HepG2 (cell line): ENCODE data around the gene SH3D19. TPM values are rescaled to one million over a fixed set of nuclear protein-coding genes. Genes with fewer than 3 reads are reported as not detected.

ENCODE experiments used
- NR2F1 ChIP-seq, 2 experiments: fragments of 450-650 bp in 1 of 2; formaldehyde crosslinking in 1 of 2; IDR thresholded peaks; 2 replicates each; pipeline versions ENCODE4 v1.5.0 to v1.6.1; 2016 to 2020; ENCODE audit warnings: mild to moderate bottlenecking in 1 of 2, missing compliant biosample characterization in 1 of 2, missing genetic modification reagents in 1 of 2, moderate library complexity in 1 of 2
- ZBTB33 ChIP-seq: sonication (generic); formaldehyde crosslinking; IDR thresholded peaks from 2 replicates; pipeline ENCODE4 v1.4.0; 2020; ENCODE audit warnings: missing genetic modification reagents
- ZNF205 ChIP-seq: IDR thresholded peaks from 2 replicates; pipeline ENCODE4 v1.6.1; 2018; ENCODE audit warnings: missing biosample characterization, missing genetic modification reagents
- ZNF883 ChIP-seq: sonication (generic); formaldehyde crosslinking; IDR thresholded peaks from 2 replicates; pipeline ENCODE4 v1.5.1; 2020; ENCODE audit warnings: mild to moderate bottlenecking, missing genetic modification reagents; ENCODE audit errors: not compliant biosample characterization
- polyA plus RNA-seq, 8 experiments: library from polyadenylated mRNA; depleted of rRNA in 3 of 8; stranded (reverse) in 7 of 8; unstranded in 1 of 8; fragments of >200 nt; fragmentation: Illumina TruSeq in 4 of 8; extraction: Trizol in 4 of 8; gene quantifications; 2 replicates each; pipeline versions ENCODE4 v1.2.1 to v1.2.3, GENCODE V29; 2011 to 2016; ENCODE audit warnings: low read depth in 4 of 8, missing spikeins in 1 of 8, mixed read lengths in 1 of 8; ENCODE audit not compliant: insufficient read depth in 1 of 8
- total RNA-seq, 5 experiments: library from RNA; depleted of rRNA; stranded (reverse); fragments of >200 nt; fragmentation: Illumina TruSeq; extraction: Trizol; gene quantifications; 2 replicates each; pipeline ENCODE4 v1.2.3, GENCODE V29; 2016; ENCODE audit warnings: low read depth in 1 of 5
- TF ChIP-seq, protein P1 (sequence below): sonication (generic); formaldehyde crosslinking; IDR thresholded peaks from 2 replicates; pipeline ENCODE4 v1.9.0; 2021; ENCODE audit warnings: missing genetic modification reagents, borderline replicate concordance
- TF ChIP-seq, protein P2 (sequence below): sonication (generic); formaldehyde crosslinking; IDR thresholded peaks from 2 replicates; pipeline ENCODE4 v1.5.0; 2020; ENCODE audit warnings: missing genetic modification reagents, mild to moderate bottlenecking, borderline replicate concordance
- TF ChIP-seq, protein P3 (sequence below): sonication (generic); formaldehyde crosslinking; IDR thresholded peaks from one replicate; pipeline ENCODE4 v1.5.1; 2020; ENCODE audit warnings: mild to moderate bottlenecking, missing genetic modification reagents; ENCODE audit errors: not compliant biosample characterization
- TF ChIP-seq, protein P4 (sequence below): sonication (generic); formaldehyde crosslinking; IDR thresholded peaks from 2 replicates; pipeline ENCODE4 v1.8.0; 2022; ENCODE audit warnings: mild to moderate bottlenecking, missing genetic modification reagents, moderate library complexity

Gene SH3D19
- total and polyA plus RNA-seq, 2 of the 13 experiments (the other 11 are each of a cell fraction or from before 2014, with no cell fraction given), result 31.2 to 38.0 TPM

DNA sequence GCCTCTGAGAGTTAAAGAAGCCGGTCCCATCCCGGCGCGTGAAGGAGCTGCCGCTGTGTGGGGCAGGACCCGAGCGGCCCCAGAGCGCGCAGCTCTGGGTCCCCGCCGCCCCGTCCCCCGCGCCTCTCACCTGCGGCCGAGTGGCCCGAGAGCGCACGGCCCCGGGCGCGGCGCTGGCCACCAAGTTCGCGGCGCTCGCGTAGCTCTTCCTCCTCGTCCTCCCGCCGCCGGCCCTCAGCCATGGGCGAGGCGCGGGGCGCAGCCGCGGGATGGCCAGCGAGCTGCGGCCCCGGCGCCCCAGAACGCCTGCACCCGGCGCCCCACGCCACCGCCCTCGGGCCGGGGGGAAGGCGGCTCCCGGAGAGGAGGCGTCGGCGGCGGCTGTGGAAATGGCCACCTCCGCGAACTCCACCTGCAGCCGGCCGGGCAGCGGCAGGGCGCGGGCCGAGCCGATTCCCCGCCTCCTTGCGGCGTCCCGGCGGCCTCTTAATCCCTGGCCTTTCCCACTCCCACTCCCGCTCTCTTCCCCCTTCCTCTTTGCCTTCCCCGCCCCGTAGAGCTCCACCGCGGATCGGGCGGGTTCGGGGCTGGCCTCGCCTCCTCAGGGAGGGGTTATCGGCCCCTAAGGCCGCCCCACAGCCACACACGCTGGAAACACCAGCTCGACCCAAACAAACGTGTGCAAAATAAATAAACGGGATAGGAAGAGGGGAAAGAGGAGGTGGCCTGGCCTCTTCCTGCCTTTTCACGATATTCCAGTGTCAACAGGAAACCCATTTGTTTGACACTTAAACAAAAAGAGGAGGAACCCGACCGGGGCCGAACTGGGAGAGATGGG is at the start of gene SH3D19 (continued):
- TF ChIP-seq, protein P1, sequence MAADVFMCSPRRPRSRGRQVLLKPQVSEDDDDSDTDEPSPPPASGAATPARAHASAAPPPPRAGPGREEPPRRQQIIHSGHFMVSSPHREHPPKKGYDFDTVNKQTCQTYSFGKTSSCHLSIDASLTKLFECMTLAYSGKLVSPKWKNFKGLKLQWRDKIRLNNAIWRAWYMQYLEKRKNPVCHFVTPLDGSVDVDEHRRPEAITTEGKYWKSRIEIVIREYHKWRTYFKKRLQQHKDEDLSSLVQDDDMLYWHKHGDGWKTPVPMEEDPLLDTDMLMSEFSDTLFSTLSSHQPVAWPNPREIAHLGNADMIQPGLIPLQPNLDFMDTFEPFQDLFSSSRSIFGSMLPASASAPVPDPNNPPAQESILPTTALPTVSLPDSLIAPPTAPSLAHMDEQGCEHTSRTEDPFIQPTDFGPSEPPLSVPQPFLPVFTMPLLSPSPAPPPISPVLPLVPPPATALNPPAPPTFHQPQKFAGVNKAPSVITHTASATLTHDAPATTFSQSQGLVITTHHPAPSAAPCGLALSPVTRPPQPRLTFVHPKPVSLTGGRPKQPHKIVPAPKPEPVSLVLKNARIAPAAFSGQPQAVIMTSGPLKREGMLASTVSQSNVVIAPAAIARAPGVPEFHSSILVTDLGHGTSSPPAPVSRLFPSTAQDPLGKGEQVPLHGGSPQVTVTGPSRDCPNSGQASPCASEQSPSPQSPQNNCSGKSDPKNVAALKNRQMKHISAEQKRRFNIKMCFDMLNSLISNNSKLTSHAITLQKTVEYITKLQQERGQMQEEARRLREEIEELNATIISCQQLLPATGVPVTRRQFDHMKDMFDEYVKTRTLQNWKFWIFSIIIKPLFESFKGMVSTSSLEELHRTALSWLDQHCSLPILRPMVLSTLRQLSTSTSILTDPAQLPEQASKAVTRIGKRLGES, result peak; percentile 31; the same call in 1 of the 2 replicates
- TF ChIP-seq ZBTB33 (CRISPR knock-in tag), result peak; percentile 60; the same call in 1 of the 2 replicates
- no peak for TF ChIP-seq ZNF205 (CRISPR knock-in tag)
- TF ChIP-seq, protein P2, sequence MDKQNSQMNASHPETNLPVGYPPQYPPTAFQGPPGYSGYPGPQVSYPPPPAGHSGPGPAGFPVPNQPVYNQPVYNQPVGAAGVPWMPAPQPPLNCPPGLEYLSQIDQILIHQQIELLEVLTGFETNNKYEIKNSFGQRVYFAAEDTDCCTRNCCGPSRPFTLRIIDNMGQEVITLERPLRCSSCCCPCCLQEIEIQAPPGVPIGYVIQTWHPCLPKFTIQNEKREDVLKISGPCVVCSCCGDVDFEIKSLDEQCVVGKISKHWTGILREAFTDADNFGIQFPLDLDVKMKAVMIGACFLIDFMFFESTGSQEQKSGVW (CRISPR knock-in tag), result no peak
- TF ChIP-seq NR2F1 (CRISPR knock-in tag; IDR thresholded peaks at IDR 0.05), result peak in 1 of 2 experiments; percentile 11; a peak in 2 of 4 replicates
- TF ChIP-seq, protein P3, sequence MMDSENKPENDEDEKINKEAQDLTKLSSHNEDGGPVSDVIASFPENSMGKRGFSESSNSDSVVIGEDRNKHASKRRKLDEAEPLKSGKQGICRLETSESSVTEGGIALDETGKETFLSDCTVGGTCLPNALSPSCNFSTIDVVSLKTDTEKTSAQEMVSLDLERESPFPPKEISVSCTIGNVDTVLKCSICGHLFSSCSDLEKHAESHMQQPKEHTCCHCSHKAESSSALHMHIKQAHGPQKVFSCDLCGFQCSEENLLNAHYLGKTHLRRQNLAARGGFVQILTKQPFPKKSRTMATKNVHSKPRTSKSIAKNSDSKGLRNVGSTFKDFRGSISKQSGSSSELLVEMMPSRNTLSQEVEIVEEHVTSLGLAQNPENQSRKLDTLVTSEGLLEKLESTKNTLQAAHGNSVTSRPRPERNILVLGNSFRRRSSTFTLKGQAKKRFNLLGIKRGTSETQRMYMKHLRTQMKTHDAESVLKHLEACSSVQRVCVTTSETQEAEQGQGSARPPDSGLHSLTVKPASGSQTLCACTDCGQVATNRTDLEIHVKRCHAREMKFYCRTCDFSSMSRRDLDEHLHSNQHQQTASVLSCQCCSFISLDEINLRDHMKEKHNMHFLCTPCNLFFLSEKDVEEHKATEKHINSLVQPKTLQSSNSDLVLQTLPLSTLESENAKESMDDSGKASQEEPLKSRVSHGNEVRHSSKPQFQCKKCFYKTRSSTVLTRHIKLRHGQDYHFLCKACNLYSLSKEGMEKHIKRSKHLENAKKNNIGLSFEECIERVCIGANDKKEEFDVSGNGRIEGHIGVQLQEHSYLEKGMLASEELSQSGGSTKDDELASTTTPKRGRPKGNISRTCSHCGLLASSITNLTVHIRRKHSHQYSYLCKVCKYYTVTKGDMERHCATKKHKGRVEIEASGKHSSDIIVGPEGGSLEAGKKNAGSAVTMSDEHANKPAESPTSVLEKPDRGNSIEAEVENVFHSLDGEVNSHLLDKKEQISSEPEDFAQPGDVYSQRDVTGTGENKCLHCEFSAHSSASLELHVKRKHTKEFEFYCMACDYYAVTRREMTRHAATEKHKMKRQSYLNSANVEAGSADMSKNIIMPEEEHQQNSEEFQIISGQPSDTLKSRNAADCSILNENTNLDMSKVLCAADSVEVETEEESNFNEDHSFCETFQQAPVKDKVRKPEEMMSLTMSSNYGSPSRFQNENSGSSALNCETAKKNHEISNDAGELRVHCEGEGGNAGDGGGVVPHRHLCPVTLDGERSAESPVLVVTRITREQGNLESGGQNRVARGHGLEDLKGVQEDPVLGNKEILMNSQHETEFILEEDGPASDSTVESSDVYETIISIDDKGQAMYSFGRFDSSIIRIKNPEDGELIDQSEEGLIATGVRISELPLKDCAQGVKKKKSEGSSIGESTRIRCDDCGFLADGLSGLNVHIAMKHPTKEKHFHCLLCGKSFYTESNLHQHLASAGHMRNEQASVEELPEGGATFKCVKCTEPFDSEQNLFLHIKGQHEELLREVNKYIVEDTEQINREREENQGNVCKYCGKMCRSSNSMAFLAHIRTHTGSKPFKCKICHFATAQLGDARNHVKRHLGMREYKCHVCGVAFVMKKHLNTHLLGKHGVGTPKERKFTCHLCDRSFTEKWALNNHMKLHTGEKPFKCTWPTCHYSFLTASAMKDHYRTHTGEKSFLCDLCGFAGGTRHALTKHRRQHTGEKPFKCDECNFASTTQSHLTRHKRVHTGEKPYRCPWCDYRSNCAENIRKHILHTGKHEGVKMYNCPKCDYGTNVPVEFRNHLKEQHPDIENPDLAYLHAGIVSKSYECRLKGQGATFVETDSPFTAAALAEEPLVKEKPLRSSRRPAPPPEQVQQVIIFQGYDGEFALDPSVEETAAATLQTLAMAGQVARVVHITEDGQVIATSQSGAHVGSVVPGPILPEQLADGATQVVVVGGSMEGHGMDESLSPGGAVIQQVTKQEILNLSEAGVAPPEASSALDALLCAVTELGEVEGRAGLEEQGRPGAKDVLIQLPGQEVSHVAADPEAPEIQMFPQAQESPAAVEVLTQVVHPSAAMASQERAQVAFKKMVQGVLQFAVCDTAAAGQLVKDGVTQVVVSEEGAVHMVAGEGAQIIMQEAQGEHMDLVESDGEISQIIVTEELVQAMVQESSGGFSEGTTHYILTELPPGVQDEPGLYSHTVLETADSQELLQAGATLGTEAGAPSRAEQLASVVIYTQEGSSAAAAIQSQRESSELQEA (CRISPR knock-in tag), result peak; percentile 21
- TF ChIP-seq, protein P4, sequence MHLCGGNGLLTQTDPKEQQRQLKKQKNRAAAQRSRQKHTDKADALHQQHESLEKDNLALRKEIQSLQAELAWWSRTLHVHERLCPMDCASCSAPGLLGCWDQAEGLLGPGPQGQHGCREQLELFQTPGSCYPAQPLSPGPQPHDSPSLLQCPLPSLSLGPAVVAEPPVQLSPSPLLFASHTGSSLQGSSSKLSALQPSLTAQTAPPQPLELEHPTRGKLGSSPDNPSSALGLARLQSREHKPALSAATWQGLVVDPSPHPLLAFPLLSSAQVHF, result 0 out of 2 replicates have a peak, but pooled peaks have one; percentile 73
- TF ChIP-seq ZNF883 (CRISPR knock-in tag), result no peak
